ENCODE data around the gene GPANK1. TPM values are rescaled to one million over a fixed set of nuclear protein-coding genes. Genes with fewer than 3 reads are reported as not detected.

The GPANK1 gene
- total and polyA plus RNA-seq, 9 of the 15 experiments (the other 6 are each of a cell fraction or from before 2014, with no cell fraction given) = 32.2 to 111 (median 46.3) TPM

- TF ChIP-seq HOMEZ (CRISPR knock-in tag; IDR thresholded peaks at IDR 0.05) (no peak; the same call in 1 of the 2 replicates), ZNF584 (CRISPR knock-in tag; IDR thresholded peaks at IDR 0.05; ENCODE audit: low read depth) (no peak), KDM5B (IDR thresholded peaks at IDR 0.05; ENCODE audit: insufficient replicate concordance, low read depth, low read length) (peak; percentile 97), ZNF740 (CRISPR knock-in tag; IDR thresholded peaks at IDR 0.05) (peak; percentile 70), ZNF740 (tag; IDR thresholded peaks at IDR 0.05) (no peak), GATAD2B (IDR thresholded peaks at IDR 0.05; ENCODE audit: borderline replicate concordance) (no peak), TFAP4 (CRISPR knock-in tag; IDR thresholded peaks at IDR 0.05; ENCODE audit: borderline replicate concordance) (peak; percentile 85), ARID4B (CRISPR knock-in tag; IDR thresholded peaks at IDR 0.05) (peak; percentile 94), ZNF699 (CRISPR knock-in tag; IDR thresholded peaks at IDR 0.05; ENCODE audit: insufficient replicate concordance) (no peak), JUN (IDR thresholded peaks at IDR 0.05; ENCODE audit: borderline replicate concordance, low read depth, low read length) (peak; percentile 80), JUN (CRISPR knock-in tag; IDR thresholded peaks at IDR 0.05; ENCODE audit: borderline replicate concordance) (0 out of 2 replicates have a peak, but pooled peaks have one; percentile 24), IRF9 (tag; IDR thresholded peaks at IDR 0.05) (peak; percentile 84), NR0B1 (IDR thresholded peaks at IDR 0.05; ENCODE audit: partially characterized antibody) (no peak), LARP7 (IDR thresholded peaks at IDR 0.05) (peak; percentile 92)
Measured at GRCh38 chr6:31702819-31703716, 38.3 kb upstream of the GPANK1 start, which contains the start of gene ABHD16A (continued).
